ENCODE results near the gene DCAF10. TPM values are rescaled to one million over a fixed set of nuclear protein-coding genes. Genes with fewer than 3 reads are reported as not detected.

Gene DCAF10
- total and polyA plus RNA-seq, 2 of the 8 experiments (the other 6 are each of a cell fraction or from before 2014, with no cell fraction given), result 7.1 to 15.0 TPM

DNA sequence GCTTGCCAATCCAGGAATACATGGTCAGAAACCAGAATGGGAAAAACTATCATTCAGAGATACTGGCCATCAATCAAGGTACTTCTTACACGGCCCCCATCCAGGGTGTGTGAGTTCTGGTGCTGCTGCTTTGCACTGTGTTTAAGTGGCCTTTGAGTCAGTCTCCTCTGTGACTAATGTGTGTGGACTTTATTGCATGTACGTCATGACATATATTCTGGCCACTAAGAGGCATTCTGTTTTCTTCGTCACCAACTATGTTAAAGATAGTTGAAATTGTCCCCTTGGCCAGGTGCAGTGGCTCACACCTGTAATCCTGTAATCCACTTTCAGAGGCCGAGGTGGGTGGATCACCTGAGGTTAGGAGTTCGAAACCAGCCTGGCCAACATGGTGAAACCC is 24.3 kb upstream of the DCAF10 start:
- no peak overlapping the region for H2BK20ac ChIP-seq (ENCODE audit: low read length)
- 91% methylated on average over 5 of the region's 5 CpGs; no CpG with 5 or more reads in 1 of the 2 experiments for WGBS, 2 experiments (ENCODE audit: extremely low coverage in 1 of 2, insufficient coverage in 1 of 2, insufficient read length in 1 of 2, insufficient replicate concordance in 2 of 2, low coverage in 1 of 2, low lambda C conversion rate in 2 of 2, missing lambda C conversion rate in 1 of 2)
- no peak overlapping the region for H2BK120ac ChIP-seq (replicated peaks; ENCODE audit: low read depth, low read length)
- no peak overlapping the region for H2AK5ac ChIP-seq (ENCODE audit: low read depth, low read length)
- no peaks in the 10 kb centered on the region for H4K20me1 ChIP-seq (replicated peaks in 1 of 2; ENCODE audit: control insufficient read depth in 1 of 2, insufficient read depth in 2 of 2, low read length in 2 of 2)
- ChIA-PET POLR2A (ENCODE audit: partially characterized antibody) (interaction anchor here (0.6 to 4.2 kb wide), 4 partner anchors 7 to 14 kb away, joined by 3 to 20 read pairs (median 4); partner anchors contain the start of gene EXOSC3), CTCF (ENCODE audit: partially characterized antibody) (interaction anchor here (0.5 to 4.8 kb wide), 2 partner anchors 8 to 21 kb away, joined by 3 to 19 read pairs; partner anchors contain the start of gene EXOSC3)
- H3K4me2 ChIP-seq (ENCODE audit: insufficient read depth in 1 of 2, low read depth in 2 of 2, low read length in 2 of 2), result no peak overlapping the region
- no peaks in the 10 kb centered on the region for H3K23me2 ChIP-seq (ENCODE audit: low read depth, low read length)
- no peak overlapping the region for H4K8ac ChIP-seq (ENCODE audit: extremely low read depth, insufficient read depth, low read length)
- no peak overlapping the region for H3K18ac ChIP-seq (ENCODE audit: extremely low read depth, low read length)
- no peak overlapping the region for H3K23ac ChIP-seq (ENCODE audit: insufficient read length)
- H3K79me1 ChIP-seq (ENCODE audit: low read depth, low read length), result no peaks in the 10 kb centered on the region
- no peak overlapping the region for H2BK5ac ChIP-seq (ENCODE audit: low read depth, low read length)
- no peaks in the 10 kb centered on the region for H3K79me2 ChIP-seq (ENCODE audit: control insufficient read depth in 1 of 2, insufficient read depth in 2 of 2, low read length in 2 of 2)
- H3K4me1 ChIP-seq (replicated peaks in 1 of 4; ENCODE audit: control insufficient read depth in 3 of 4, insufficient read depth in 4 of 4, low read length in 3 of 4), result no peaks in the 10 kb centered on the region
- no peak overlapping the region for H2AFZ ChIP-seq (ENCODE audit: low read length)
- no peak for FAIRE-seq
- H3K9me3 ChIP-seq (ENCODE audit: insufficient read depth in 2 of 2, low read depth in 1 of 2, low read length in 1 of 2), result no peaks in the 10 kb centered on the region
- H3K27ac ChIP-seq (ENCODE audit: low read depth, low read length), result no peak overlapping the region
- H3K9ac ChIP-seq (replicated peaks in 1 of 4; ENCODE audit: extremely low read depth in 1 of 4, low read depth in 3 of 4, low read length in 3 of 4), result no peak overlapping the region
- no peak overlapping the region for H2BK15ac ChIP-seq (ENCODE audit: low read length)
- no peaks in the 10 kb centered on the region for H3K27me3 ChIP-seq (replicated peaks in 1 of 4; ENCODE audit: control insufficient read depth in 3 of 4, extremely low read depth in 1 of 4, insufficient read depth in 3 of 4, low read length in 3 of 4)
- H3K4me3 ChIP-seq (ENCODE audit: extremely low read depth in 1 of 4, insufficient read depth in 2 of 4, low read depth in 3 of 4, low read length in 4 of 4), result no peak overlapping the region
- no peak overlapping the region for H3K56ac ChIP-seq (replicated peaks; ENCODE audit: insufficient read length, low read depth, low read length)
- no peak overlapping the region for H4K91ac ChIP-seq (replicated peaks; ENCODE audit: insufficient read length, low read length)
- no peak overlapping the region for H3K4ac ChIP-seq (replicated peaks; ENCODE audit: insufficient read length, low read depth, low read length)
- H2BK12ac ChIP-seq (ENCODE audit: low read depth, low read length), result no peak overlapping the region
- no peak overlapping the region for H4K5ac ChIP-seq (ENCODE audit: insufficient read length, low read depth, low read length)
- DNase-seq (ENCODE audit: low read depth in 1 of 2, low spot score in 2 of 2), result no peak
- peaks cover 9 to 47% (median 31%) of the 10 kb centered on the region in 4 experiments for H3K36me3 ChIP-seq (ENCODE audit: control insufficient read depth in 2 of 4, insufficient read depth in 4 of 4, low read length in 3 of 4)
- no peak overlapping the region for H3K14ac ChIP-seq (ENCODE audit: insufficient read length)
- TF ChIP-seq RXRA (IDR thresholded peaks at IDR 0.05; ENCODE audit: insufficient read depth, low read depth, low read length), result no peak
- TF ChIP-seq, protein P1, sequence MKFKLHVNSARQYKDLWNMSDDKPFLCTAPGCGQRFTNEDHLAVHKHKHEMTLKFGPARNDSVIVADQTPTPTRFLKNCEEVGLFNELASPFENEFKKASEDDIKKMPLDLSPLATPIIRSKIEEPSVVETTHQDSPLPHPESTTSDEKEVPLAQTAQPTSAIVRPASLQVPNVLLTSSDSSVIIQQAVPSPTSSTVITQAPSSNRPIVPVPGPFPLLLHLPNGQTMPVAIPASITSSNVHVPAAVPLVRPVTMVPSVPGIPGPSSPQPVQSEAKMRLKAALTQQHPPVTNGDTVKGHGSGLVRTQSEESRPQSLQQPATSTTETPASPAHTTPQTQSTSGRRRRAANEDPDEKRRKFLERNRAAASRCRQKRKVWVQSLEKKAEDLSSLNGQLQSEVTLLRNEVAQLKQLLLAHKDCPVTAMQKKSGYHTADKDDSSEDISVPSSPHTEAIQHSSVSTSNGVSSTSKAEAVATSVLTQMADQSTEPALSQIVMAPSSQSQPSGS (IDR thresholded peaks at IDR 0.05; ENCODE audit: low read length), result no peak
- TF ChIP-seq CREB1 (IDR thresholded peaks at IDR 0.05), result no peak
- TF ChIP-seq, protein P2, sequence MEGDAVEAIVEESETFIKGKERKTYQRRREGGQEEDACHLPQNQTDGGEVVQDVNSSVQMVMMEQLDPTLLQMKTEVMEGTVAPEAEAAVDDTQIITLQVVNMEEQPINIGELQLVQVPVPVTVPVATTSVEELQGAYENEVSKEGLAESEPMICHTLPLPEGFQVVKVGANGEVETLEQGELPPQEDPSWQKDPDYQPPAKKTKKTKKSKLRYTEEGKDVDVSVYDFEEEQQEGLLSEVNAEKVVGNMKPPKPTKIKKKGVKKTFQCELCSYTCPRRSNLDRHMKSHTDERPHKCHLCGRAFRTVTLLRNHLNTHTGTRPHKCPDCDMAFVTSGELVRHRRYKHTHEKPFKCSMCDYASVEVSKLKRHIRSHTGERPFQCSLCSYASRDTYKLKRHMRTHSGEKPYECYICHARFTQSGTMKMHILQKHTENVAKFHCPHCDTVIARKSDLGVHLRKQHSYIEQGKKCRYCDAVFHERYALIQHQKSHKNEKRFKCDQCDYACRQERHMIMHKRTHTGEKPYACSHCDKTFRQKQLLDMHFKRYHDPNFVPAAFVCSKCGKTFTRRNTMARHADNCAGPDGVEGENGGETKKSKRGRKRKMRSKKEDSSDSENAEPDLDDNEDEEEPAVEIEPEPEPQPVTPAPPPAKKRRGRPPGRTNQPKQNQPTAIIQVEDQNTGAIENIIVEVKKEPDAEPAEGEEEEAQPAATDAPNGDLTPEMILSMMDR (IDR thresholded peaks at IDR 0.05; ENCODE audit: control extremely low read depth in 1 of 3, insufficient read depth in 1 of 3, low read depth in 1 of 3, low read length in 3 of 3), result no peak
- TF ChIP-seq CTBP2 (IDR thresholded peaks at IDR 0.05; ENCODE audit: borderline replicate concordance, insufficient read depth, insufficient read length, low read length), result no peak
- no peak for TF ChIP-seq NRF1 (IDR thresholded peaks at IDR 0.05; ENCODE audit: low read depth, low read length)
- TF ChIP-seq SRF (IDR thresholded peaks at IDR 0.05; ENCODE audit: low read depth, low read length), result no peak
- no peak for TF ChIP-seq HDAC6 (IDR thresholded peaks at IDR 0.05; ENCODE audit: low read depth, low read length)
- no peak for TF ChIP-seq POLR2A (IDR thresholded peaks at IDR 0.05; ENCODE audit: control extremely low read depth in 1 of 2, low read depth in 2 of 2, low read length in 2 of 2)
- TF ChIP-seq BCL11A (IDR thresholded peaks at IDR 0.05; ENCODE audit: low read depth in 2 of 2, low read length in 2 of 2), result no peak

Measured in H1 (cell line).